Hepatocyte (in vitro differentiated cells): ENCODE data around the gene SUGP2. TPM values are rescaled to one million over a fixed set of nuclear protein-coding genes. Genes with fewer than 3 reads are reported as not detected.

Source experiments
- DNase-seq: peaks from one replicate; pipeline ENCODE4 v3.0.0-alpha.2; 2016; ENCODE audit warnings: low spot score
- H2AFZ ChIP-seq: fragments of 200-600 bp; sonication (generic); 2 replicates; pipeline ENCODE4 v1.6.0; 2016; ENCODE audit warnings: antibody characterized with exemption, mild to moderate bottlenecking
- H3K27ac ChIP-seq: fragments of 200-600 bp; sonication (generic); 2 replicates; pipeline ENCODE4 v1.5.1; 2016; ENCODE audit warnings: mild to moderate bottlenecking
- H3K27me3 ChIP-seq: fragments of 200-600 bp; sonication (generic); 2 replicates; pipeline ENCODE4 v1.6.1; 2016
- H3K36me3 ChIP-seq: fragments of 200-600 bp; sonication (generic); replicated peaks from 2 replicates; pipeline ENCODE4 v1.5.1; 2016; ENCODE audit warnings: low read depth; ENCODE audit not compliant: insufficient read depth
- H3K4me1 ChIP-seq: fragments of 200-600 bp; sonication (generic); 2 replicates; pipeline ENCODE4 v1.5.1; 2016; ENCODE audit warnings: mild to moderate bottlenecking, moderate library complexity; ENCODE audit not compliant: insufficient read depth
- H3K4me2 ChIP-seq: fragments of 200-600 bp; sonication (generic); 2 replicates; pipeline ENCODE4 v1.6.0; 2016
- H3K4me3 ChIP-seq: fragments of 200-600 bp; sonication (generic); 2 replicates; pipeline ENCODE4 v1.5.1; 2016; ENCODE audit warnings: mild to moderate bottlenecking
- H3K79me2 ChIP-seq: fragments of 200-600 bp; sonication (generic); 2 replicates; pipeline ENCODE4 v1.6.0; 2017; ENCODE audit warnings: mild to moderate bottlenecking
- H3K9me2 ChIP-seq: fragments of 200-600 bp; sonication (generic); replicated peaks from 2 replicates; pipeline ENCODE4 v1.6.0; 2017; ENCODE audit warnings: mild to moderate bottlenecking; ENCODE audit not compliant: insufficient read depth
- H3K9me3 ChIP-seq: fragments of 200-600 bp; sonication (generic); 2 replicates; pipeline ENCODE4 v1.5.1; 2016; ENCODE audit warnings: low read depth, mild to moderate bottlenecking
- H4K20me1 ChIP-seq: fragments of 200-600 bp; sonication (generic); 2 replicates; pipeline ENCODE4 v1.6.0; 2016; ENCODE audit warnings: mild to moderate bottlenecking; ENCODE audit not compliant: insufficient read depth, poor library complexity, severe bottlenecking
- EZH2 ChIP-seq: fragments of 200-600 bp; sonication (generic); IDR thresholded peaks from 2 replicates; pipeline ENCODE4 v1.6.1; 2016; ENCODE audit warnings: antibody characterized with exemption, mild to moderate bottlenecking, borderline replicate concordance
- EZH2phosphoT487 ChIP-seq: fragments of 200-600 bp; sonication (generic); IDR thresholded peaks from one replicate; pipeline ENCODE4 v1.6.1; 2018; ENCODE audit warnings: antibody characterized with exemption, mild to moderate bottlenecking, low read depth, moderate library complexity; ENCODE audit not compliant: unreplicated experiment, severe bottlenecking
- WGBS: methylation state at CpG from one replicate; pipeline ENCODE4 v1.1.6; 2016; ENCODE audit warnings: low lambda C conversion rate; ENCODE audit errors: missing lambda C conversion rate; 5-methylcytosine and 5-hydroxymethylcytosine counted together
- polyA plus RNA-seq: library from polyadenylated mRNA; unstranded; fragments of >200 nt; fragmentation: Nextera tagmentation; extraction: Ambion mirVana; gene quantifications from 2 replicates; pipeline ENCODE4 v1.2.1, GENCODE V29; 2016
- total RNA-seq: library from RNA; depleted of rRNA; stranded (reverse); fragments of >200 nt; gene quantifications from 2 replicates; pipeline ENCODE4 v1.2.3, GENCODE V29; 2014
- TF ChIP-seq, protein P1 (sequence below): fragments of 200-600 bp; sonication (generic); IDR thresholded peaks from 2 replicates; pipeline ENCODE4 v1.5.1; 2016; ENCODE audit warnings: antibody characterized with exemption, mild to moderate bottlenecking; ENCODE audit not compliant: poor library complexity

SUGP2 gene
- total and polyA plus RNA-seq, 2 experiments from 2014 or later = 36.4 to 51.0 TPM

DNA sequence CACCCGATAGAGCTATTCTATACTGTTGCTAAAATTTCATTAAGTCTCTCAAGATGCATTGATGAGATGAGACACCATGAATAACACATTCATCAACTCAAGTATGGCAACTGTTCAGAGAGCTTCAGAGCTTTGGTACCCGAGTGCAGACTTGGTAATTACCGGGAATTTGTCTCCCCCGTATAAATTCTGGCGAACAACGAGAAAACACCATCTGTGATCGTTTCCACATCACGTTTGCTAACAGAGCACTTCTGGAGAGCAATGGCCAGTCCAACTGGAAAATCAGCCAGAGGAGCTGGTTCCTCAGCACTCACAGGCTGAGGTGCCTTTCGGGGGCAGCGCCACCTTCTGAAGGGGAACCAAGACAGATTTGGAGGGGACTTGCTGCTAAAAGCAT, 40.2 kb downstream of the SUGP2 start:
- Histone ChIP-seq H3K79me2 (no peaks in the 10 kb centered on the region), H2AFZ (no peak overlapping the region), H3K9me2 (no peaks in the 10 kb centered on the region), H3K27ac (no peak overlapping the region), H3K9me3 (no peaks in the 10 kb centered on the region), H3K4me3 (no peak overlapping the region), H3K36me3 (no peaks in the 10 kb centered on the region), H3K27me3 (no peaks in the 10 kb centered on the region), H3K4me1 (no peaks in the 10 kb centered on the region), H3K4me2 (no peak overlapping the region), H4K20me1 (no peaks in the 10 kb centered on the region)
- TF ChIP-seq, protein P1, sequence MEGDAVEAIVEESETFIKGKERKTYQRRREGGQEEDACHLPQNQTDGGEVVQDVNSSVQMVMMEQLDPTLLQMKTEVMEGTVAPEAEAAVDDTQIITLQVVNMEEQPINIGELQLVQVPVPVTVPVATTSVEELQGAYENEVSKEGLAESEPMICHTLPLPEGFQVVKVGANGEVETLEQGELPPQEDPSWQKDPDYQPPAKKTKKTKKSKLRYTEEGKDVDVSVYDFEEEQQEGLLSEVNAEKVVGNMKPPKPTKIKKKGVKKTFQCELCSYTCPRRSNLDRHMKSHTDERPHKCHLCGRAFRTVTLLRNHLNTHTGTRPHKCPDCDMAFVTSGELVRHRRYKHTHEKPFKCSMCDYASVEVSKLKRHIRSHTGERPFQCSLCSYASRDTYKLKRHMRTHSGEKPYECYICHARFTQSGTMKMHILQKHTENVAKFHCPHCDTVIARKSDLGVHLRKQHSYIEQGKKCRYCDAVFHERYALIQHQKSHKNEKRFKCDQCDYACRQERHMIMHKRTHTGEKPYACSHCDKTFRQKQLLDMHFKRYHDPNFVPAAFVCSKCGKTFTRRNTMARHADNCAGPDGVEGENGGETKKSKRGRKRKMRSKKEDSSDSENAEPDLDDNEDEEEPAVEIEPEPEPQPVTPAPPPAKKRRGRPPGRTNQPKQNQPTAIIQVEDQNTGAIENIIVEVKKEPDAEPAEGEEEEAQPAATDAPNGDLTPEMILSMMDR = no peak
- no peak for TF ChIP-seq EZH2
- TF ChIP-seq EZH2phosphoT487 = no peak
- WGBS = 91% methylated on average over 10 of the region's 10 CpGs
- no peak for DNase-seq

DNA sequence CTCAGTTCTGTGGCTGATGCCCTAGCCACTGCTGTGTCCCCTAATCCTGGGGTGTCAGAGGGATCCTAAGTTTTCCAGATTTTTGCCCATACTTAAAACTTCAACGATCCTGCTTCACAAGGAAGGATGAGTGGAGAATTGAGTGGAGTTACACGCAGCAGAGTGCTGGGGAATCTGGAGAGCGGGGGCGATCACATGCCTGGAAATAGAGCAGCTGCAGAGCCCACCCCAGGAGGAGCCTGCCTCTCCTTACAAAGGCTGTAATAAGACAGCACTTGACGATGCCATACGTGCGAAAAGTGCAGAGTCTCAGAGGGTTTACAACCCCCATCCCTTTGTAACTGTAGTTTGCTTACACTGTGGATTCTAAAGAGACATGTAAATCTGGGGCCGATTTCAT, 40.6 kb downstream of the SUGP2 start:
- no peak overlapping the region for H3K4me2 ChIP-seq
- no peak overlapping the region for H2AFZ ChIP-seq
- H3K4me1 ChIP-seq = no peaks in the 10 kb centered on the region
- TF ChIP-seq EZH2phosphoT487 (no peak), EZH2 (no peak)
- TF ChIP-seq, protein P1 = no peak
- no peaks in the 10 kb centered on the region for H4K20me1 ChIP-seq
- H3K36me3 ChIP-seq = no peaks in the 10 kb centered on the region
- no peaks in the 10 kb centered on the region for H3K27me3 ChIP-seq
- H3K4me3 ChIP-seq = no peak overlapping the region
- H3K79me2 ChIP-seq = no peaks in the 10 kb centered on the region
- 96% methylated on average over 8 of the region's 8 CpGs for WGBS
- H3K27ac ChIP-seq = no peak overlapping the region
- no peaks in the 10 kb centered on the region for H3K9me3 ChIP-seq
- H3K9me2 ChIP-seq = no peaks in the 10 kb centered on the region
- no peak for DNase-seq

DNA sequence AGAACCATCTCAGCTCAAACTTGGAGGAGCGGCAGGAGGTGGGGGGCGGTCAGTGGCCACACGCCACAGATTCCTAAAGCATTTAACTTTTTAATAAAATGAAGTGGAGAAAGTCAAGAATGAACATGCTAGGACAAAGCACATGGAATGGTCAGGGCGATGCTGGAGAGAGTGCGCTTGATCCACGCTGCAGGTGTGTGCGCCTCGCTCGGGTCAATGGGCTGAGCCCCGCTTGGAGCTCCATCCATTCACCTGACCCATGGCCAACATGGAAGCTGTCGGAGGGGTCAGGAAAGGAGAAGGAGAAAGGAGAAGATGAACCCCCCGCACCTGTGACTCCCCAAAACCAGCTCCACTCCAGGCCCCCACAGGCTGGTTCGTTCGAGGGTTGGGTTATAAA, 41.8 kb downstream of the SUGP2 start:
- WGBS = 98% methylated on average over 14 of the region's 14 CpGs
- Histone ChIP-seq H3K79me2 (no peaks in the 10 kb centered on the region), H3K4me3 (no peak overlapping the region), H3K36me3 (no peaks in the 10 kb centered on the region), H3K27ac (no peak overlapping the region), H3K4me1 (no peaks in the 10 kb centered on the region), H2AFZ (no peak overlapping the region), H4K20me1 (no peaks in the 10 kb centered on the region), H3K4me2 (no peak overlapping the region), H3K9me3 (no peaks in the 10 kb centered on the region), H3K9me2 (no peaks in the 10 kb centered on the region), H3K27me3 (no peaks in the 10 kb centered on the region)
- TF ChIP-seq EZH2 = no peak
- TF ChIP-seq EZH2phosphoT487 = no peak
- TF ChIP-seq, protein P1 = no peak
- DNase-seq = no peak

DNA sequence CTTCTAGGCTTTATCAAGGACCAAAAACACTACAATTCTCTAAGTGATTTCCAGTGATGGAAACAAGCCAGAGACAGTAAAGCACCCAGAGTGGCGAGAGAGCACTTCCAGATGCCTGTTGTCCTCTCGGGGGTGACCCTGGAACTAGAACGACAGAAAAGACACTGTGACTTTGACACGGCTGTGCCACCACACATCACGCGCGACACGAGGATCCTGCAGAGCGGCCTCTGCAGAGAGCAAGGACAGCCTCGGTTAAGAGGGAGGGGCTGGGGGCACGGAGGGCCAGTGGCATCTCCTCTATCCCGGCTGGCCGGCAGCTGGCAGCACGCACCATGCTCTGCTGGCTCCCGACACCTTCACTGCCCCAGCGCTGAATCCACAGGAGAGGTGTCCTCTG, 42.3 kb downstream of the SUGP2 start:
- Histone ChIP-seq H4K20me1 (no peaks in the 10 kb centered on the region), H3K36me3 (no peaks in the 10 kb centered on the region), H3K27me3 (no peaks in the 10 kb centered on the region), H3K4me1 (no peaks in the 10 kb centered on the region), H3K4me2 (no peak overlapping the region), H3K4me3 (no peak overlapping the region), H3K9me2 (no peaks in the 10 kb centered on the region), H3K79me2 (no peaks in the 10 kb centered on the region), H3K9me3 (no peaks in the 10 kb centered on the region), H3K27ac (no peak overlapping the region), H2AFZ (no peak overlapping the region)
- no peak for TF ChIP-seq EZH2
- TF ChIP-seq EZH2phosphoT487 = no peak
- TF ChIP-seq, protein P1 = no peak
- DNase-seq = no peak
- 86% methylated on average over 16 of the region's 16 CpGs for WGBS
